ENCODE data around the gene PLXNA4. TPM values are rescaled to one million over a fixed set of nuclear protein-coding genes. Genes with fewer than 3 reads are reported as not detected.

PLXNA4 gene
- polyA plus RNA-seq, 2 of the 4 experiments (the other 2 are of a cell fraction) = 0.12 to 0.34 TPM

DNA sequence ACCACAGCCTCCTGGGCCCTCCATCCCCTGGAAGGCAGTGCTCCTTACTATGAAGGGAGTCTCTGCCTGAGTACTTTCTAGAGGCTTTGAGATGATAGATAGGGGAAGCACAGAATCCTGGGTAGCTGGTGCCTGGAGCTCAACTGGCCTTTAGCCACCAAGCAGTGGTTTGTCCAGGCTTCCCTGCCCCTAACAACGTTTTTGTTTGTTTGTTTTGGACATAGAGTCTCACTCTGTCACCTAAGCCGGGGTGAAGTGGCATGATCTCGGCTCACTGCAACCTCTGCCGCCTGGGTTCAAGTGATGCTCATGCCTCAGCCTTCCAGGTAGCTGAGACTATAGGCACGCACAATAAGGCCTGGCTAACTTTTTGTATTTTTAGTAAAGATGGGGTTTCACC is 289.4 kb downstream of the PLXNA4 start:
- FAIRE-seq (no peak), DNase-seq (ENCODE audit: low read depth in 1 of 2, low spot score in 1 of 2) (no peak), ATAC-seq (no peak)
- WGBS (ENCODE audit: missing lambda C conversion rate) = 66% methylated on average over 5 of the region's 5 CpGs
- Histone ChIP-seq H3K4me3 (no peak overlapping the region), H3K27ac (no peak overlapping the region), H3K4me2 (no peak overlapping the region), H3K9me3 (no peaks in the 10 kb centered on the region), H3K4me1 (no peaks in the 10 kb centered on the region)
- ChIA-PET CTCF (interaction anchor here (0.6 kb wide), 1 partner anchor 11 kb away, joined by 4 read pairs; no protein-coding TSS in a partner anchor), POLR2A (no interaction called here)
- TF ChIP-seq, protein P1, sequence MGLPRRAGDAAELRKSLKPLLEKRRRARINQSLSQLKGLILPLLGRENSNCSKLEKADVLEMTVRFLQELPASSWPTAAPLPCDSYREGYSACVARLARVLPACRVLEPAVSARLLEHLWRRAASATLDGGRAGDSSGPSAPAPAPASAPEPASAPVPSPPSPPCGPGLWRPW (IDR thresholded peaks at IDR 0.05) = no peak
- TF ChIP-seq RFX5 (IDR thresholded peaks at IDR 0.05) (no peak), RCOR1 (IDR thresholded peaks at IDR 0.05; ENCODE audit: low read depth, low read length) (no peak), KDM1A (IDR thresholded peaks at IDR 0.05; ENCODE audit: low read depth) (no peak), SREBF2 (IDR thresholded peaks at IDR 0.05) (no peak), FOSB (CRISPR knock-in tag; IDR thresholded peaks at IDR 0.05) (no peak), MAZ (IDR thresholded peaks at IDR 0.05; ENCODE audit: borderline replicate concordance, low read depth, low read length) (no peak), HOXA7 (CRISPR knock-in tag; IDR thresholded peaks at IDR 0.05) (no peak), KDM5A (IDR thresholded peaks at IDR 0.05) (no peak), ZC3H11A (IDR thresholded peaks at IDR 0.05) (no peak), RNF2 (IDR thresholded peaks at IDR 0.05; ENCODE audit: borderline replicate concordance, low read depth) (no peak), GATA3 (IDR thresholded peaks at IDR 0.05; ENCODE audit: borderline replicate concordance) (no peak)
- TF ChIP-seq, protein P2, sequence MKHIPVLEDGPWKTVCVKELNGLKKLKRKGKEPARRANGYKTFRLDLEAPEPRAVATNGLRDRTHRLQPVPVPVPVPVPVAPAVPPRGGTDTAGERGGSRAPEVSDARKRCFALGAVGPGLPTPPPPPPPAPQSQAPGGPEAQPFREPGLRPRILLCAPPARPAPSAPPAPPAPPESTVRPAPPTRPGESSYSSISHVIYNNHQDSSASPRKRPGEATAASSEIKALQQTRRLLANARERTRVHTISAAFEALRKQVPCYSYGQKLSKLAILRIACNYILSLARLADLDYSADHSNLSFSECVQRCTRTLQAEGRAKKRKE (CRISPR knock-in tag; IDR thresholded peaks at IDR 0.05; ENCODE audit: low read depth) = no peak
- TF ChIP-seq, protein P3, sequence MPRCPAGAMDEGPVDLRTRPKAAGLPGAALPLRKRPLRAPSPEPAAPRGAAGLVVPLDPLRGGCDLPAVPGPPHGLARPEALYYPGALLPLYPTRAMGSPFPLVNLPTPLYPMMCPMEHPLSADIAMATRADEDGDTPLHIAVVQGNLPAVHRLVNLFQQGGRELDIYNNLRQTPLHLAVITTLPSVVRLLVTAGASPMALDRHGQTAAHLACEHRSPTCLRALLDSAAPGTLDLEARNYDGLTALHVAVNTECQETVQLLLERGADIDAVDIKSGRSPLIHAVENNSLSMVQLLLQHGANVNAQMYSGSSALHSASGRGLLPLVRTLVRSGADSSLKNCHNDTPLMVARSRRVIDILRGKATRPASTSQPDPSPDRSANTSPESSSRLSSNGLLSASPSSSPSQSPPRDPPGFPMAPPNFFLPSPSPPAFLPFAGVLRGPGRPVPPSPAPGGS (IDR thresholded peaks at IDR 0.05) = no peak
- TF ChIP-seq, protein P4, sequence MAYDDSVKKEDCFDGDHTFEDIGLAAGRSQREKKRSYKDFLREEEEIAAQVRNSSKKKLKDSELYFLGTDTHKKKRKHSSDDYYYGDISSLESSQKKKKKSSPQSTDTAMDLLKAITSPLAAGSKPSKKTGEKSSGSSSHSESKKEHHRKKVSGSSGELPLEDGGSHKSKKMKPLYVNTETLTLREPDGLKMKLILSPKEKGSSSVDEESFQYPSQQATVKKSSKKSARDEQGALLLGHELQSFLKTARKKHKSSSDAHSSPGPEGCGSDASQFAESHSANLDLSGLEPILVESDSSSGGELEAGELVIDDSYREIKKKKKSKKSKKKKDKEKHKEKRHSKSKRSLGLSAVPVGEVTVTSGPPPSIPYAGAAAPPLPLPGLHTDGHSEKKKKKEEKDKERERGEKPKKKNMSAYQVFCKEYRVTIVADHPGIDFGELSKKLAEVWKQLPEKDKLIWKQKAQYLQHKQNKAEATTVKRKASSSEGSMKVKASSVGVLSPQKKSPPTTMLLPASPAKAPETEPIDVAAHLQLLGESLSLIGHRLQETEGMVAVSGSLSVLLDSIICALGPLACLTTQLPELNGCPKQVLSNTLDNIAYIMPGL (CRISPR knock-in tag; IDR thresholded peaks at IDR 0.05; ENCODE audit: borderline replicate concordance) = no peak

DNA sequence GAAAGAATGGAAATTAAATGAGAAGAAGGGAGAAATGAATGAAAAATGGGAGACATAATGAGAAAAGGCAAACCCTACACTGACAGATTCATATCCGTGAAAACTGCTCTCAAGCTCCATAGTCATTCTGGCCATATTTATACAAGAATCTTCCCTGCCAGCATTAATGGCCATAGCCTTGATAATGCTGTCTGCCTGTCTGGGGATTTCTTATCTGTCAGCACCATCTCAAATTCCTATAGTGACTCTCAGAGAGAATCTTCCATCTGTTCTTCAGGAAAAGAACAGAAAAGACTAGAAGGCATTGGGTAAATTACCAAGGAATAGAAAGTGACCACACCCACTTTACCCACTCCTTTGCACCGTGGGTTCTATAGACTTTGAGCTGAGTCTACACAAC is 295.9 kb downstream of the PLXNA4 start:
- DNase-seq (ENCODE audit: low read depth in 1 of 2, low spot score in 1 of 2) = no peak
- H3K4me3 ChIP-seq = no peak overlapping the region
- WGBS (ENCODE audit: missing lambda C conversion rate) = 37% methylated on average over 2 of the region's 2 CpGs
- no peak for FAIRE-seq
- TF ChIP-seq FOSB (CRISPR knock-in tag; IDR thresholded peaks at IDR 0.05) (no peak), JUN (IDR thresholded peaks at IDR 0.05) (no peak)
- peaks cover 55% of the 10 kb centered on the region for H3K4me1 ChIP-seq
- peak overlapping the region; percentile 4; the same call in 1 of the 3 replicates for H3K4me2 ChIP-seq
- H3K9me3 ChIP-seq = no peaks in the 10 kb centered on the region
- POLR2A ChIA-PET = no interaction called here
- no peak overlapping the region for H3K27ac ChIP-seq
- CTCF ChIA-PET = interaction anchor here (0.6 kb wide), 1 partner anchor 102 kb away, joined by 3 read pairs; no protein-coding TSS in a partner anchor
- no peak for ATAC-seq

DNA sequence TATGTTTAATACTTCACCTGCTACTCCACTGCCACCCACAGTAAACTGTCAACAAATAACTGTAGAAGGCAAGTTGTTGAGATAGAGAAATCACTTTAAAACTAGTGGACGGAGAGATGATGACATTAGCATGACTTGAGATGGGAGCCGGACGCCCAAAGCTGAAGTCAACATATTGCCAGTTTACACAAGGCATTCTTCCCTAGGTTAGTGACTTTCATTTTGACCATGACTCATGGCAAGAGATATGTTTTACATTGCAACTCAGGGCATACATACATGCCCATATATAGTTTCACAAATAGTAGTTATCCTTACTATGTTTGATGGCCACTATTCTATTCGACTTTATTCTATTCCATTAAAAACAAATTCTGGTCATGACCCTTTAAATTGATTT is 296.6 kb downstream of the PLXNA4 start:
- no peak overlapping the region for H3K4me3 ChIP-seq
- DNase-seq (ENCODE audit: low read depth in 1 of 2, low spot score in 1 of 2) = peak in 1 of 2 experiments; percentile 66
- ATAC-seq = peak in 1 of 2 experiments; percentile 29; a peak in 2 of 6 replicates
- H3K4me1 ChIP-seq = peaks cover 56% of the 10 kb centered on the region
- H3K9me3 ChIP-seq = no peaks in the 10 kb centered on the region
- TF ChIP-seq GATA3 (IDR thresholded peaks at IDR 0.05; ENCODE audit: borderline replicate concordance) (peak; percentile 35; the same call in 1 of the 2 replicates), JUNB (IDR thresholded peaks at IDR 0.05) (peak; percentile 38; the same call in 1 of the 2 replicates), EHMT2 (IDR thresholded peaks at IDR 0.05; ENCODE audit: low read depth) (no peak), FOSL2 (IDR thresholded peaks at IDR 0.05) (peak; percentile 15; the same call in 1 of the 2 replicates), FOSL2 (CRISPR knock-in tag; IDR thresholded peaks at IDR 0.05) (0 out of 2 replicates have a peak, but pooled peaks have one; percentile 17)
- 13% methylated on average over 4 of the region's 4 CpGs for WGBS (ENCODE audit: missing lambda C conversion rate)
- H3K4me2 ChIP-seq = peak overlapping the region; percentile 29
- ChIA-PET POLR2A (no interaction called here), CTCF (interaction anchor here (0.6 kb wide), 1 partner anchor 102 kb away, joined by 3 read pairs; no protein-coding TSS in a partner anchor)
- H3K27ac ChIP-seq = peak overlapping the region in 1 of 2 experiments; percentile 81; a peak in 3 of 6 replicates
- no peak for FAIRE-seq

Measured in A549 (cell line).